ENCODE measurements around the gene PAQR5. TPM values are rescaled to one million over a fixed set of nuclear protein-coding genes. Genes with fewer than 3 reads are reported as not detected.
"Not testable (repeated sequence)": the region's sequence is repeated elsewhere in the genome, so short reads cannot be mapped to it uniquely, and the experiment has no call there.

Gene PAQR5
- total RNA-seq, 2 experiments from 2014 or later: 0.19 TPM; not detected in 1

DNA sequence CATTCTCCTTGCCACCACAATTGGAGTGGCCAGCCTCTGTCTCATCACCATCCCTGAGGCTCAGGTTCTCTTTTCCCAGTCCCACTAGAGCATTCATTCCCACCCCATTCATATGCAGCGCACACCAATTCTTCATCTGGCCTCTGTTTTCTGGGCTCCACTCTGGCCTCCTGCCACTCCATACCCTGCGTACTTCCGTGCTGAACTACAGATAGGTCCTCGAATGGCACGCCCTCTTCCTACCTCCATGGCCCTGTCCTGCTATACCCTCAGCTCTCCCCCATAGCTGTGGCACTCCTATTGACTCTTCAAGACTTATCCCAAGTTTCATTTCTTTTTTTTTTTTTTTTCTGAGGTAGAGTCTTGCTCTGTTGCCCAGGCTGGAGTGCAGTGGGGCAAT lies 25.9 kb downstream of the PAQR5 start:
- intact Hi-C loops (cut with micrococcal nuclease): loop anchor here (5.0 kb wide), 1 partner anchor 88 kb away; the partner anchor contains the start of gene KIF23
- Mint-ChIP-seq H3K36me3 (ENCODE audit: low read depth) (no peaks in the 10 kb centered on the region), H3K27ac (no peak overlapping the region), H3K4me1 (ENCODE audit: low read depth) (peaks cover 19% of the 10 kb centered on the region), H3K9me3 (no peaks in the 10 kb centered on the region), H3K4me3 (no peak overlapping the region), H3K27me3 (ENCODE audit: low read depth) (peaks cover 12% of the 10 kb centered on the region)
- no peak for DNase-seq
- CTCF ChIA-PET: no interaction called here

DNA sequence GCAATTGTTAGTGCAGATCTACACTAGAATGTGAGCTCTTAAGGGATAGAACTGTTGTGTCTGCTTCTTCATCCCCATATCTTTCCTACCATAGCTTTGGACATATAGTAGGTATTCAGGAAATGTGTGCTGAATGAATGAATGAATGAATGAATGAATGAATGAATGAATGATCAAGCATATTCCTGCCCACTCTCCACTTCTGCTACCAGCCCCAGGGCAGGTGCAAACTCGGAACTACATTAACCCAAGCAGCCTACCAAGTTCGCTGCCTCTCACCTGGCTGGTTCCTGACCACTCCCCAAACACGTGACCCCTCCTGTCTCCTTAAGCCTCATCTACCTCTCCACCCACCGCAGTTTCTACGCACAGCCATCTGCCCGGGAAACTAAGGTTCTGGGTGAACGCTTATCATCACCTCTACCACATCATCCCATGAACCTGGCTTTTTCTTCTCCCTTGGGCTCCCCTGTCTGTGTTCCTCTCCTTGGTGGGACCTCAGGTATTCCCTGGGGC lies 26.8 kb downstream of the PAQR5 start:
- Mint-ChIP-seq H3K27me3 (ENCODE audit: low read depth) (peaks cover 12% of the 10 kb centered on the region), H3K4me3 (no peak overlapping the region), H3K27ac (no peak overlapping the region), H3K36me3 (ENCODE audit: low read depth) (no peaks in the 10 kb centered on the region), H3K9me3 (no peaks in the 10 kb centered on the region), H3K4me1 (ENCODE audit: low read depth) (peaks cover 13% of the 10 kb centered on the region)
- DNase-seq: no peak
- intact Hi-C loops (cut with micrococcal nuclease): no loop called here
- CTCF ChIA-PET: no interaction called here

DNA sequence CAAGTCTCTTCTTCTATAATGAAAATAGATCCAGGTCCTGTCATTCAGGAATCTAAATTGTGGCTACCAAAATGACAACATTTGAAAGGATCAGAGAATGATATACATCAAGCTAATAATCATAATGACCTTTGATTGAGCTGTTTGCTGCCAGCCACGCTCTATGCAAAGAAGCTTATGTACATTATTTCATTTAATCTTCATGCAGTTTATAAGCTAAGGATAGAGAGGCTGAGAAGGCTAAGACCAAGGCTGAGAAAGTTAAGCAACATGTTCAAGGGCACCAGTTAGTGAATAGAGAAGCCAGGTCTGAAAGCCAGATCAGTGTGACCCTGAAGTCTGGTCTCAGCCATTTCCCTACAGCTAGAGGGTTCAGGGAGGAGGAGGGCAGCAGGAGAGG lies 29.4 kb downstream of the PAQR5 start:
- Mint-ChIP-seq H3K36me3 (ENCODE audit: low read depth) (no peaks in the 10 kb centered on the region), H3K27me3 (ENCODE audit: low read depth) (peaks cover 8% of the 10 kb centered on the region), H3K4me3 (no peak overlapping the region), H3K4me1 (ENCODE audit: low read depth) (no peaks in the 10 kb centered on the region), H3K9me3 (no peaks in the 10 kb centered on the region), H3K27ac (no peak overlapping the region)
- intact Hi-C loops (cut with micrococcal nuclease): no loop called here
- CTCF ChIA-PET: no interaction called here
- no peak for DNase-seq

DNA sequence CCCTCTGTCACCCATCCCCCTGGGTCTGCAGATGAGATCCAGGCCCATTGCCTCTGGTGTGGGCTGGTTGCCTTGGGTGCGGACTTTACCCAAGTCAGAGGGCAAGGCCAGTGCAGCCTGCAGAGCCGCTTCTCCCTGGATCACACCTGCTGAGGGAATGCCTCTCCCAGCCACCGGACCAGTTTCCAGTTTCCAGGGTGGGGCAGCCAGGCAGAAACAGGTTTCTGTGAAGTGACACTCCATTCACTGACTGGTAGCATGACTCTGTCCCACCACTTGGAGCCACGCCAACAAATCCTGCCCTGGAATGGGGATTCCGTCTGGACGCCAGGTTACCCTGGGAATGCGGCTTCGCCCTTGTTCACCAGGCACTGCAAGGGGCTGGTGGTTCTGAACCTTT lies 30.0 kb downstream of the PAQR5 start:
- Mint-ChIP-seq H3K27ac (no peak overlapping the region), H3K27me3 (ENCODE audit: low read depth) (peaks cover 8% of the 10 kb centered on the region), H3K9me3 (no peaks in the 10 kb centered on the region), H3K4me1 (ENCODE audit: low read depth) (no peaks in the 10 kb centered on the region), H3K36me3 (ENCODE audit: low read depth) (no peaks in the 10 kb centered on the region), H3K4me3 (no peak overlapping the region)
- intact Hi-C loops (cut with micrococcal nuclease): no loop called here
- no peak for DNase-seq
- CTCF ChIA-PET: no interaction called here

DNA sequence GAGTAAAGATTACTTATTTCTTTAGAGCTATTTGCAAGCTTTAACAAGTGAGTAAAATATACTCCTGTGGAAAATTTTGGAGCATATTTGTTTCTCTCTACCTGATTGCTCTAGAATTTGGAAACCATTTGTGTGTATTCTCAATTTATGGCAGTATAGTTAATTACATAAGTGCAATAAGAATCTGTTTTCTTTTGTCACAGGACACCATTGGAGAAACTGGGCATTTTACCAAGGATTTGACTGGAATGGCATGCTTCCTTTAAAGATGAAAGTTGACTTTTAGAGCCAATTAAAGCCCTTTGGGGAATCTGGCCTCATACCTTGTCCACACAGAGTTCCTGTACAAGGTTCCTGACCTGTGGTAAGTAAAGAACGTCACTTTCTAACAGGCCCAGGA lies 38.4 kb downstream of the PAQR5 start:
- intact Hi-C loops (cut with micrococcal nuclease): no loop called here
- Mint-ChIP-seq H3K9me3 (peaks cover 2% of the 10 kb centered on the region), H3K27ac (no peak overlapping the region), H3K27me3 (ENCODE audit: low read depth) (peaks cover 3% of the 10 kb centered on the region), H3K36me3 (ENCODE audit: low read depth) (peaks cover 2% of the 10 kb centered on the region), H3K4me3 (no peak overlapping the region), H3K4me1 (ENCODE audit: low read depth) (no peaks in the 10 kb centered on the region)
- no peak for DNase-seq
- CTCF ChIA-PET: no interaction called here

DNA sequence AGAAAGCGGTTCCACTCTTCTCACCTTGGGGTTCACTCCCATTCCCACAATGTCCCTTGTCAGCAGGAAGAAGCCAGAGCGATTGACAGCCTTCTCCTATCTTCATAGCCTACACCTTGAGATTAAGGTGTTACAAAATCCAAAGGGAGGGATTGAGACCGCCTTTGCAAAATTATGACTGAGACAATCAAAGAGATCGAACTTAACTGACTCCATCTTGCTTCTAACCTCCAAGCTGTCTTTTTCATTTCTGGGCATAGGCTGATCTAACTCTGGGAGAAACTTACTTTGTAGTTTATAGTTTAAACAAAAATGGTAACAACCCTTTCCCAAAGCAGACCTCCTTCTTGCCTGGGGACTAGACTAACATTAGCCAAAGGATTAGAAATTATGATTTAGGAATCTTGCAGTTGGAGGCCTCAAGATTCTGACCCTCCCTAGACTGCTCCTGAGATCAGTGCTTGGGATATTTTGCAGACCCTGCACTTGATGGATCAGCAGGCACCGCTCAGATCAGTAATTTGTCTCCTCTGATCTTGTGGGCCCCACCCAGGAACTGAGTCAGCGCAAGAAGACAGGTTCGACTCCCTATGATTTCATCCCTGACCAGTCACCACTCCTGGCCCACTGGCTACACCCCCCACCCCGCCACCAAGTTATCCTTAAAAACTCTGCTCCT lies 40.0 kb downstream of the PAQR5 start:
- DNase-seq: no peak
- Mint-ChIP-seq H3K4me1 (ENCODE audit: low read depth) (no peaks in the 10 kb centered on the region), H3K4me3 (no peak overlapping the region), H3K27me3 (ENCODE audit: low read depth) (peaks cover 3% of the 10 kb centered on the region), H3K27ac (no peak overlapping the region), H3K36me3 (ENCODE audit: low read depth) (peaks cover 2% of the 10 kb centered on the region), H3K9me3 (peaks cover 2% of the 10 kb centered on the region)
- intact Hi-C loops (cut with micrococcal nuclease): no loop called here
- CTCF ChIA-PET: no interaction called here

DNA sequence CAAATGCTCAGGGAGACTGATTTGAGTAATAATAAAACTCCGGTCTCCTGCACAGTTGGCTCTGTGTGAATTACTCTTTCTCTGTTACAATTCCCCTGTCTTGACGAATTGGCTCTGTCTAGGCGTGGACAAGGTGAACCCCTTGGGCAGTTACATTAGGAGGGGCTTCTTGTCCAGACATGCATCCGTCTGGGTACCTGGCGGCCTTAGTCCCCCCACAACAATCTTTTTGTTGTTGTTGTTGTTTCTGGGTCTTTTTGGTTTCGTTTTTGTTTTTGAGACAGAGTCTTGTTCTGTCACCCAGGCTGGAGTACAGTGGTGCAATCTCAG lies 40.5 kb downstream of the PAQR5 start:
- H3K4me3 Mint-ChIP-seq; H3K36me3 Mint-ChIP-seq (ENCODE audit: low read depth); CTCF ChIA-PET; H3K27me3 Mint-ChIP-seq (ENCODE audit: low read depth); DNase-seq; intact Hi-C loops (cut with micrococcal nuclease); H3K4me1 Mint-ChIP-seq (ENCODE audit: low read depth); H3K9me3 Mint-ChIP-seq; H3K27ac Mint-ChIP-seq: not testable (repeated sequence)

DNA sequence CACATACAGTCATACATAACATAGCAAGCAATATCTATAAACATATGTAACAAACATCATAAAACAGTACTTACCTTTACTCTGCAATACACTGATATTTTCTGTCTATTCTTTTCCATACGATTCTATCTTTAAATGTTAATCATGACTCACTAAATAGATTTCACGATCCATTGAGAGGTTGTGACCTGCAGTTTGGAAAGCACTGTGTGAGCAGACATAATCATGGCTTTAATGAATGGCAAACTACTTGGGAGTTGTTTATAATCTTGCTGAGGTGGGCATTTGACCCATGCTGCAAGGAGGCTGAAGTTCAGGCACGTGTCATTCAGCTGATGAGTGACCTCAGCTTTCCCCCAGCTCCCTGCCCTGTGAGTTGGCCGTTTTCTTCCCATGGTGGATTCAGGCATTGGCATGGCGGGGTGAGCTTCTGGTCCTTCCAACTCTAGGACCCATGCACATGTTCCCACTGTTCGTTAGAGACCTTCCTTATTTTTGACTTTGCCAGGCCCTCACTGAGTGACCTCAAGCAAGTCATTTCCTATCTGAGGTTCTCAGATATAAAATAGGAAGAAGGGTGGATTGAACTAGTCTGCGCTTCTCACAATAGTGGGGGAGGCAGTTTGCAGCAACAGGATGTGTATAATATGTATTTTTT lies 41.7 kb downstream of the PAQR5 start:
- no peak overlapping the region for H3K4me3 Mint-ChIP-seq
- no peak overlapping the region for H3K27ac Mint-ChIP-seq
- DNase-seq: no peak
- H3K9me3 Mint-ChIP-seq: peaks cover 2% of the 10 kb centered on the region
- H3K27me3 Mint-ChIP-seq (ENCODE audit: low read depth): no peaks in the 10 kb centered on the region
- CTCF ChIA-PET: interaction anchor here (0.7 kb wide), 1 partner anchor 25 kb away, joined by 3 read pairs; no protein-coding TSS in a partner anchor
- no peaks in the 10 kb centered on the region for H3K4me1 Mint-ChIP-seq (ENCODE audit: low read depth)
- intact Hi-C loops (cut with micrococcal nuclease): no loop called here
- no peaks in the 10 kb centered on the region for H3K36me3 Mint-ChIP-seq (ENCODE audit: low read depth)

DNA sequence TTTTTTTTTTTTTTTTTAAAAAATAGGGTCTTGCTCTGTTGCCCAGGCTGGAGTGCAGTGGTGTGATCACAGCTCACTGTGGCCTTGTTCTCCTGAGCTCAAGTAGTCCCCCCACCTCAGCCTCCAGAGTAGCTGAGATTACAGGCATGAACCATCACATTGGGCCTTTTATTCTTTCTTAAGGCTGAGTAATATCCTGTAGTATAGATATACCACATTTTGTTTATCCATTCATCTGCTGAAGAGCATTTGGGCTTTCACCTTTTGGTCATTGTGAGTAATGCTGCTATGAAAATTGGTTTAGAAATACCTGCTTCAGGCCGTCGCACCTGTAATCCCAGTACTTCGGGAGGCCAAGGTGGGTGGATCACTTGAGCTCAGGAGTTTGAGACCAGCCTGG lies 42.6 kb downstream of the PAQR5 start:
- DNase-seq: no peak
- Mint-ChIP-seq H3K27me3 (ENCODE audit: low read depth) (no peaks in the 10 kb centered on the region), H3K9me3 (peaks cover 2% of the 10 kb centered on the region), H3K4me1 (ENCODE audit: low read depth) (no peaks in the 10 kb centered on the region), H3K27ac (no peak overlapping the region), H3K4me3 (no peak overlapping the region), H3K36me3 (ENCODE audit: low read depth) (no peaks in the 10 kb centered on the region)
- intact Hi-C loops (cut with micrococcal nuclease): no loop called here
- CTCF ChIA-PET: no interaction called here

DNA sequence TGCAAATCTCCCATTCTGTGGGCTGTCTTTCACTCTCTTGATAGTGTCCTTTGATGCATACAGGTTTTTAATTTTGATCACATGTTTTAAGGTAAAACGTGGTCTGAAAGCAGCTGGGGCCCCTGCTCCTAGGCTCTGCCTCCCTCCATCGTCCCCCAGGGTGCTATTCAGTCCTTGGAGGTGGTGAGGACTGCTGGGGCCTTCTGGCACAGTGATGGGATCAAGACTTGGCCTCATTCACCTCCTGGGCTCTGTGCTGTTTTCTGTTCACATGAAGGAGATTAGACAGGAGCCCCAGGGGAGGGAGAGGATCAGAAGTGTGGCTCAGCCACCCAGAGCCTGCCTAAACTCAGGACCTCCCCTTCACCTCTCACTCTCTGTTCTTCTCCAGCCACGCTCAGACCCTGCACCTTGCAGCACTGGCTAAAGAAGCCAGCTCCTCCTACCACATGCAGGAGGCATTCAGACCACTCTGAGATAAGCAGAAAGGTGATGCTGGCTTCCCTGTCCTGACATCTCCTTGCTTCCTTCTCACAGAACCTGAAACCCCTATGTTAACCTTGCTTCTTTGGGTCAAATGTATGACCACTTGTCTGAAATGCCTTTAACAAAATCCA lies 43.9 kb downstream of the PAQR5 start:
- H3K4me1 Mint-ChIP-seq (ENCODE audit: low read depth): no peaks in the 10 kb centered on the region
- CTCF ChIA-PET: interaction anchor here (0.7 kb wide), 1 partner anchor 182 kb away, joined by 7 read pairs; no protein-coding TSS in a partner anchor
- no peak for DNase-seq
- no peaks in the 10 kb centered on the region for H3K36me3 Mint-ChIP-seq (ENCODE audit: low read depth)
- no peaks in the 10 kb centered on the region for H3K27me3 Mint-ChIP-seq (ENCODE audit: low read depth)
- intact Hi-C loops (cut with micrococcal nuclease): no loop called here
- H3K4me3 Mint-ChIP-seq: no peak overlapping the region
- no peaks in the 10 kb centered on the region for H3K9me3 Mint-ChIP-seq
- H3K27ac Mint-ChIP-seq: no peak overlapping the region

DNA sequence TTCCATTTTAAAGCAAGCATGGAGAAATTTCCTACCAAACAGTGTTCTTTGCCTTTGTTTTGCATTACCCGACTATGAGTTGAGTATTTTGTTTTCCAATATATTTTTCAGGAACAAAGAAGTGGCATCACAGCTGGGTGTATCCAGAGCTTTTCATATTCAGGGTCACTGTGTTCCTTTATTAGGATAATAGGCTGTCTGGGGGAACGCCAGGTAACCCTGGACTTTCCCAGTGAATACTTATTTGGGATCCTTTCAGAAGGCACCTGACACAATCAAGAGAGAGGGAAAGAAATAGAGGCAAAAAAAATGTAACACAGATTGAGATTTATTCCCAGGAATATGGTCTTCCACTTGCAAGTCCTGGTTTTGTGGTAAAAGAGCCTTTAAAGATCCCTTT lies 44.4 kb downstream of the PAQR5 start:
- Mint-ChIP-seq H3K9me3 (no peaks in the 10 kb centered on the region), H3K4me1 (ENCODE audit: low read depth) (no peaks in the 10 kb centered on the region), H3K4me3 (no peak overlapping the region), H3K27me3 (ENCODE audit: low read depth) (no peaks in the 10 kb centered on the region), H3K27ac (no peak overlapping the region), H3K36me3 (ENCODE audit: low read depth) (no peaks in the 10 kb centered on the region)
- no peak for DNase-seq
- intact Hi-C loops (cut with micrococcal nuclease): no loop called here
- CTCF ChIA-PET: no interaction called here

DNA sequence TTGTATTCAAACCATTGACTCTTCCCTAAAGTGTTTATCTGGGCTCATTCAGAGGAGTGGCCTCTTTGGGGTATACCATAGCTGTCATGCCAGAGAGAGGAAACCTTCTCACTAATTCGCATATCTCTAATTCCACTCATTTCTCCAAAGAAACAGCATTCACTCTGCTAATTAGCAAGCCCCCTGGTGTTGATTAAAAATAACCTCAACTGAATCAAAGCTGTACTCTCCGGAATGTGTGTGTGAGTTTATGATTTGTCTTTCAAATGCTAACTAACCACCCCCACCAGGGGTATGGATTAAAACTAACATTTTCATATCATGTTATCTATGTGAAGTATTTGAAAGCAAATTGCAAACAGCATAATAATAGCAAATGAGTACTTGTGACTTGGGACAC lies 45.5 kb downstream of the PAQR5 start:
- Mint-ChIP-seq H3K4me3 (no peak overlapping the region), H3K27ac (no peak overlapping the region), H3K9me3 (no peaks in the 10 kb centered on the region), H3K36me3 (ENCODE audit: low read depth) (no peaks in the 10 kb centered on the region), H3K27me3 (ENCODE audit: low read depth) (no peaks in the 10 kb centered on the region), H3K4me1 (ENCODE audit: low read depth) (no peaks in the 10 kb centered on the region)
- DNase-seq: no peak
- CTCF ChIA-PET: interaction anchor here (0.6 kb wide), 1 partner anchor 786 kb away, joined by 4 read pairs; no protein-coding TSS in a partner anchor
- intact Hi-C loops (cut with micrococcal nuclease): no loop called here

DNA sequence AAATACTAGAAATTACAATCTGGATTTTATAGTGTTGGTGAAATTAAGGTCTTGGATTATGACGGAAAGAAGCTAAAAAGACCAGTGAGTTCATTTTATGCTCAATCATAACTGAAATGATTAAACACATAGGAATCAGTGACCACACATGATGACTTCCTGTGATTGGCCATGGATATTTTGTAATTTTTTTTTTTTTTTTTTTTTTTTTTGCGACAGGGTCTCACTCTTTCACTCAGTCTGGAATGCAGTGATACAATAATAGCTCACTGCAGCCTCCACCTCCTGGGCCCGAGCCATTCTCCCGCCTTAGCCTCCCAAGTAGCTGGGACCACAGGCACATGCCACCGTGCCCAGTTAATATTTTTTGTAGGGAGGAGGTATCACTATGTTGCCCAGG lies 47.4 kb downstream of the PAQR5 start:
- no peak for DNase-seq
- H3K27ac Mint-ChIP-seq: no peak overlapping the region
- intact Hi-C loops (cut with micrococcal nuclease): no loop called here
- H3K9me3 Mint-ChIP-seq: no peaks in the 10 kb centered on the region
- H3K4me1 Mint-ChIP-seq (ENCODE audit: low read depth): no peaks in the 10 kb centered on the region
- H3K36me3 Mint-ChIP-seq (ENCODE audit: low read depth): no peaks in the 10 kb centered on the region
- CTCF ChIA-PET: no interaction called here
- no peaks in the 10 kb centered on the region for H3K27me3 Mint-ChIP-seq (ENCODE audit: low read depth)
- no peak overlapping the region for H3K4me3 Mint-ChIP-seq
